WTC11 (cell line): ENCODE data around the gene ATAD3C.
"Not testable (repeated sequence)": the region's sequence is repeated elsewhere in the genome, so short reads cannot be mapped to it uniquely, and the experiment has no call there.

Source experiments
- HMGA2 ChIP-seq: fragments of 250-450 bp; sonication (Bioruptor Pico); IDR thresholded peaks from 2 replicates; pipeline ENCODE4 v1.4.0; 2021; ENCODE audit warnings: mild to moderate bottlenecking, moderate library complexity
- IRF2 ChIP-seq: sonication (generic); formaldehyde crosslinking; IDR thresholded peaks from 2 replicates; pipeline ENCODE4 v1.8.0; 2022; ENCODE audit warnings: low read depth, missing genetic modification reagents, borderline replicate concordance
- ZNF121 ChIP-seq: sonication (generic); formaldehyde crosslinking; IDR thresholded peaks from 2 replicates; pipeline ENCODE4 v1.8.0; 2023; ENCODE audit warnings: missing genetic modification reagents
- TF ChIP-seq, protein P1 (sequence below): fragments of 200-600 bp; IDR thresholded peaks from 2 replicates; pipeline ENCODE4 v1.8.0; 2022; ENCODE audit warnings: antibody characterized with exemption
- TF ChIP-seq, protein P2 (sequence below): sonication (generic); formaldehyde crosslinking; IDR thresholded peaks from 2 replicates; pipeline ENCODE4 v1.8.0; 2022; ENCODE audit warnings: mild to moderate bottlenecking, missing genetic modification reagents

DNA sequence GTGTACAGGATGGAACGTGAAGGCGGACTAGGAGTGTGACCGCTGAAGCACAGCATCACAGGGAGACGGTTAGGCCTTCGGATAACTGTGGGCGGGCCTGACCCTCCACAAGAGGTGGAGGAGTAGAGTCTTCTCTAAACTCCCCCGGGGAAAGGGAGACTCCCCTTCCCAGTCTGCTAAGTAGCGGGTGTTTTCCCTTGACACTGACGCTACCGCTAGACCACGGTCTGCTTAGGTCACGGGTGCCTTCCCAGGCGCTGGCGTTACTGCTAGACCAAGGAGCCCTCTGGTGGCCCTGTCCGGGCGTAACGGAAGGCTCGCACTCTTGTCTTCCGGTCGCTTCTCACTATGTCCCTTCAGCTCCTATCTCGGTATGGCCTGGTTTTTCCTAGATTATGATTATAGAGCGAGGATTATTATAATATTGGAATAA is 55.9 kb downstream of the ATAD3C start:
- TF ChIP-seq, protein P1, sequence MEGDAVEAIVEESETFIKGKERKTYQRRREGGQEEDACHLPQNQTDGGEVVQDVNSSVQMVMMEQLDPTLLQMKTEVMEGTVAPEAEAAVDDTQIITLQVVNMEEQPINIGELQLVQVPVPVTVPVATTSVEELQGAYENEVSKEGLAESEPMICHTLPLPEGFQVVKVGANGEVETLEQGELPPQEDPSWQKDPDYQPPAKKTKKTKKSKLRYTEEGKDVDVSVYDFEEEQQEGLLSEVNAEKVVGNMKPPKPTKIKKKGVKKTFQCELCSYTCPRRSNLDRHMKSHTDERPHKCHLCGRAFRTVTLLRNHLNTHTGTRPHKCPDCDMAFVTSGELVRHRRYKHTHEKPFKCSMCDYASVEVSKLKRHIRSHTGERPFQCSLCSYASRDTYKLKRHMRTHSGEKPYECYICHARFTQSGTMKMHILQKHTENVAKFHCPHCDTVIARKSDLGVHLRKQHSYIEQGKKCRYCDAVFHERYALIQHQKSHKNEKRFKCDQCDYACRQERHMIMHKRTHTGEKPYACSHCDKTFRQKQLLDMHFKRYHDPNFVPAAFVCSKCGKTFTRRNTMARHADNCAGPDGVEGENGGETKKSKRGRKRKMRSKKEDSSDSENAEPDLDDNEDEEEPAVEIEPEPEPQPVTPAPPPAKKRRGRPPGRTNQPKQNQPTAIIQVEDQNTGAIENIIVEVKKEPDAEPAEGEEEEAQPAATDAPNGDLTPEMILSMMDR: not testable (repeated sequence)
- TF ChIP-seq ZNF121, HMGA2, IRF2 (CRISPR knock-in tag): not testable (repeated sequence)
- TF ChIP-seq, protein P2, sequence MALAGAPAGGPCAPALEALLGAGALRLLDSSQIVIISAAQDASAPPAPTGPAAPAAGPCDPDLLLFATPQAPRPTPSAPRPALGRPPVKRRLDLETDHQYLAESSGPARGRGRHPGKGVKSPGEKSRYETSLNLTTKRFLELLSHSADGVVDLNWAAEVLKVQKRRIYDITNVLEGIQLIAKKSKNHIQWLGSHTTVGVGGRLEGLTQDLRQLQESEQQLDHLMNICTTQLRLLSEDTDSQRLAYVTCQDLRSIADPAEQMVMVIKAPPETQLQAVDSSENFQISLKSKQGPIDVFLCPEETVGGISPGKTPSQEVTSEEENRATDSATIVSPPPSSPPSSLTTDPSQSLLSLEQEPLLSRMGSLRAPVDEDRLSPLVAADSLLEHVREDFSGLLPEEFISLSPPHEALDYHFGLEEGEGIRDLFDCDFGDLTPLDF (CRISPR knock-in tag): not testable (repeated sequence)
